OCI-LY7 (cell line): ENCODE data around the gene USH2A. TPM values are rescaled to one million over a fixed set of nuclear protein-coding genes. Genes with fewer than 3 reads are reported as not detected.

Source experiments
- BruUV-seq: library from RNA; stranded (reverse); fragments of 400-500 nt; replicated peaks from 2 replicates; lab custom pipeline; 2021; lab: Mats Ljungman, UMichigan
- CTCF ChIA-PET: fragments of 300-600 bp; sonication (Branson Sonifier 250); formaldehyde crosslinking; loops from one replicate; lab custom pipeline; 2022; ENCODE audit warnings: antibody characterized with exemption; ENCODE audit not compliant: unreplicated experiment; lab: Charles Lee
- POLR2A ChIA-PET: fragments of 300-600 bp; sonication (Branson Sonifier 250); formaldehyde crosslinking; loops from one replicate; lab custom pipeline; 2022; ENCODE audit warnings: antibody characterized with exemption; lab: Charles Lee
- DNase-seq: peaks from one replicate; pipeline ENCODE4 v3.0.0-alpha.2; 2015; ENCODE audit warnings: low spot score
- H2AFZ ChIP-seq: fragments of 200-600 bp; sonication (generic), shearing (Covaris generic); 2 replicates; pipeline ENCODE4 v1.6.1; 2014; ENCODE audit warnings: mild to moderate bottlenecking, antibody characterized with exemption, low read length, moderate library complexity
- H3K27ac ChIP-seq: fragments of 200-600 bp; sonication (generic); 2 replicates; pipeline ENCODE4 v1.5.1; 2014; ENCODE audit warnings: mixed run types, low read depth, mild to moderate bottlenecking, moderate library complexity, low read length, inconsistent platforms; ENCODE audit not compliant: poor library complexity, severe bottlenecking
- H3K36me3 ChIP-seq: fragments of 200-600 bp; sonication (generic); 2 replicates; pipeline ENCODE4 v1.6.1; 2014; ENCODE audit warnings: mild to moderate bottlenecking, antibody characterized with exemption, low read length, moderate library complexity, mixed read lengths; ENCODE audit not compliant: insufficient read depth
- H3K4me1 ChIP-seq: fragments of 200-600 bp; sonication (generic); 2 replicates; pipeline ENCODE4 v1.5.1; 2014; ENCODE audit warnings: mild to moderate bottlenecking, low read length; ENCODE audit not compliant: insufficient read depth, poor library complexity, severe bottlenecking
- H3K4me2 ChIP-seq: fragments of 200-600 bp; sonication (generic); 2 replicates; pipeline ENCODE4 v1.6.1; 2014; ENCODE audit warnings: mild to moderate bottlenecking, low read length
- H3K4me3 ChIP-seq: fragments of 200-600 bp; sonication (generic); 2 replicates; pipeline ENCODE4 v1.5.1; 2014; ENCODE audit warnings: mild to moderate bottlenecking, low read depth, low read length; ENCODE audit not compliant: poor library complexity, severe bottlenecking
- H3K79me2 ChIP-seq: fragments of 200-600 bp; sonication (generic); 2 replicates; pipeline ENCODE4 v1.6.1; 2016; ENCODE audit warnings: low read depth, mild to moderate bottlenecking, low read length, moderate library complexity, mixed read lengths; ENCODE audit not compliant: insufficient read depth
- H3K9me2 ChIP-seq: fragments of 200-600 bp; sonication (generic); 2 replicates; pipeline ENCODE4 v1.6.1; 2016; ENCODE audit warnings: mild to moderate bottlenecking, low read length, mixed read lengths; ENCODE audit not compliant: insufficient read depth
- H3K9me3 ChIP-seq: fragments of 200-600 bp; sonication (generic); 2 replicates; pipeline ENCODE4 v1.6.1; 2014; ENCODE audit warnings: mild to moderate bottlenecking, mixed run types, low read length, mixed read lengths
- H4K20me1 ChIP-seq: fragments of 200-600 bp; sonication (generic); 2 replicates; pipeline ENCODE4 v1.6.1; 2014; ENCODE audit warnings: mild to moderate bottlenecking, antibody characterized with exemption, low read length, moderate library complexity, mixed read lengths; ENCODE audit not compliant: insufficient read depth
- EZH2phosphoT487 ChIP-seq: fragments of 200-600 bp; sonication (generic); IDR thresholded peaks from 2 replicates; pipeline ENCODE4 v1.6.1; 2018; ENCODE audit warnings: low read depth, borderline replicate concordance, mild to moderate bottlenecking, mixed run types, antibody characterized with exemption, low read length, moderate library complexity, mixed read lengths
- intact Hi-C: fragments of 100-400 bp; cut with micrococcal nuclease; formaldehyde crosslinking; loops from one replicate; pipeline ENCODE4 v1.10.0; 2022; ENCODE audit not compliant: unreplicated experiment
- total RNA-seq, 2 experiments: library from RNA; depleted of rRNA in 1 of 2; stranded (reverse); fragments of >200 nt in 1 of 2; shearing (Covaris generic) in 1 of 2; gene quantifications; 2 replicates each; pipeline ENCODE4 v1.2.3, GENCODE V29; 2014 to 2022
- TF ChIP-seq, protein P1 (sequence below): fragments of 200-600 bp; sonication (generic); conservative IDR thresholded peaks from 2 replicates; pipeline ENCODE4 v1.5.1; 2014; ENCODE audit warnings: mild to moderate bottlenecking, antibody characterized with exemption, low read length, moderate library complexity, mixed read lengths

USH2A gene
- total RNA-seq, 2 experiments from 2014 or later = not detected

DNA sequence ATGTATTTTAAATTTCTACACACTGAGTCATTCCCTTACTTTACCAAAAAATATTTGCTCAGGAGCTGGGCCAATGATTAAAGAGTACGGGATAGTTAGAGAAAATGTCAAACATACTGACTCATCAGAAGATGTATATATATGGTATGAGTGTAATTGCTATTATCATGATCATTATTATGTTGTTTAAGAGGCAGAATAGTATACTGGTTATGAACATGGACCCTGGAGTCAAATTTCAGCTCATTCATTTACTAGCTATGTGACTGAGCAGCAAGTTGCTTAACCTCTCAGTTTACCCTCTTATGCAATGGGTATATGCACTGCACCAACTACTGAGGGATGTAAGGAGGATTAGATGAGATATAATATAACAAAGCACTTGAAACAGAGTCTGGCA lies 41.2 kb upstream of the USH2A start:
- Histone ChIP-seq H3K79me2 (no peaks in the 10 kb centered on the region), H3K4me2 (no peak overlapping the region), H3K27ac (no peak overlapping the region), H4K20me1 (no peaks in the 10 kb centered on the region), H2AFZ (no peak overlapping the region), H3K9me3 (no peaks in the 10 kb centered on the region), H3K4me3 (no peak overlapping the region), H3K4me1 (no peaks in the 10 kb centered on the region), H3K36me3 (no peaks in the 10 kb centered on the region), H3K9me2 (no peaks in the 10 kb centered on the region)
- CTCF ChIA-PET = no interaction called here
- BruUV-seq = no TSS peak
- no peak for DNase-seq
- TF ChIP-seq, protein P1, sequence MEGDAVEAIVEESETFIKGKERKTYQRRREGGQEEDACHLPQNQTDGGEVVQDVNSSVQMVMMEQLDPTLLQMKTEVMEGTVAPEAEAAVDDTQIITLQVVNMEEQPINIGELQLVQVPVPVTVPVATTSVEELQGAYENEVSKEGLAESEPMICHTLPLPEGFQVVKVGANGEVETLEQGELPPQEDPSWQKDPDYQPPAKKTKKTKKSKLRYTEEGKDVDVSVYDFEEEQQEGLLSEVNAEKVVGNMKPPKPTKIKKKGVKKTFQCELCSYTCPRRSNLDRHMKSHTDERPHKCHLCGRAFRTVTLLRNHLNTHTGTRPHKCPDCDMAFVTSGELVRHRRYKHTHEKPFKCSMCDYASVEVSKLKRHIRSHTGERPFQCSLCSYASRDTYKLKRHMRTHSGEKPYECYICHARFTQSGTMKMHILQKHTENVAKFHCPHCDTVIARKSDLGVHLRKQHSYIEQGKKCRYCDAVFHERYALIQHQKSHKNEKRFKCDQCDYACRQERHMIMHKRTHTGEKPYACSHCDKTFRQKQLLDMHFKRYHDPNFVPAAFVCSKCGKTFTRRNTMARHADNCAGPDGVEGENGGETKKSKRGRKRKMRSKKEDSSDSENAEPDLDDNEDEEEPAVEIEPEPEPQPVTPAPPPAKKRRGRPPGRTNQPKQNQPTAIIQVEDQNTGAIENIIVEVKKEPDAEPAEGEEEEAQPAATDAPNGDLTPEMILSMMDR = no peak
- intact Hi-C loops = no loop called here
- POLR2A ChIA-PET = no interaction called here

GRCh38 chr1:216462066-216462775 lies 39.0 kb upstream of the USH2A start:
- no peak for TF ChIP-seq EZH2phosphoT487
- TF ChIP-seq, protein P1 = no peak
- Histone ChIP-seq H3K27ac (no peak overlapping the region), H3K4me1 (no peaks in the 10 kb centered on the region), H3K9me3 (no peaks in the 10 kb centered on the region), H3K36me3 (no peaks in the 10 kb centered on the region), H2AFZ (no peak overlapping the region), H3K9me2 (no peaks in the 10 kb centered on the region), H3K4me2 (no peak overlapping the region), H4K20me1 (no peaks in the 10 kb centered on the region), H3K4me3 (no peak overlapping the region), H3K79me2 (no peaks in the 10 kb centered on the region)
- intact Hi-C loops = no loop called here
- ChIA-PET POLR2A (no interaction called here), CTCF (no interaction called here)
- no TSS peak for BruUV-seq
- DNase-seq = no peak

DNA sequence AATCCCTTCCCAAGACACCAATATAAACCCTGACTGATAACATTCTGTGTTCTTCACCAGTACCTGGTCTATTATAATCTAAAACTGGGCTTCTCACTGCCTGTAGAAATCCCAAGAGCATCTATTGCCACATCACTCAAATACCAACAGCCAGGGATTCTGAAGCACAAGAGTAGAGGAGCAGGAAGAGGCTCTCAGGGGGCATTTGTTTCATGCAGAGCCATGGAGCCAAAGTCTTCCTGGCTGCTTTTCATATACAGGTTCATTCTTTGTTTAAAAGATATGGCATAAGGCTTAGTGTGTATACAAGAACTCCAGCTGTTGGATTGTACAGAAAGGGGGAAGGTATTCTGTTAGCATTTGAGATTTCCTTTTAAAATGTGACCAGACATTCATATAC lies 38.2 kb upstream of the USH2A start:
- no TSS peak for BruUV-seq
- CTCF ChIA-PET = no interaction called here
- Histone ChIP-seq H3K9me3 (no peaks in the 10 kb centered on the region), H3K4me1 (no peaks in the 10 kb centered on the region), H2AFZ (no peak overlapping the region), H3K79me2 (no peaks in the 10 kb centered on the region), H4K20me1 (no peaks in the 10 kb centered on the region), H3K9me2 (no peaks in the 10 kb centered on the region), H3K27ac (no peak overlapping the region), H3K4me2 (no peak overlapping the region), H3K36me3 (no peaks in the 10 kb centered on the region), H3K4me3 (no peak overlapping the region)
- no peak for TF ChIP-seq EZH2phosphoT487
- TF ChIP-seq, protein P1 = no peak
- intact Hi-C loops = no loop called here
- POLR2A ChIA-PET = no interaction called here
- no peak for DNase-seq
